ENCODE measurements around the gene LAMA4.
"Not testable (repeated sequence)": the region's sequence is repeated elsewhere in the genome, so short reads cannot be mapped to it uniquely, and the experiment has no call there.

Gene LAMA4

DNA sequence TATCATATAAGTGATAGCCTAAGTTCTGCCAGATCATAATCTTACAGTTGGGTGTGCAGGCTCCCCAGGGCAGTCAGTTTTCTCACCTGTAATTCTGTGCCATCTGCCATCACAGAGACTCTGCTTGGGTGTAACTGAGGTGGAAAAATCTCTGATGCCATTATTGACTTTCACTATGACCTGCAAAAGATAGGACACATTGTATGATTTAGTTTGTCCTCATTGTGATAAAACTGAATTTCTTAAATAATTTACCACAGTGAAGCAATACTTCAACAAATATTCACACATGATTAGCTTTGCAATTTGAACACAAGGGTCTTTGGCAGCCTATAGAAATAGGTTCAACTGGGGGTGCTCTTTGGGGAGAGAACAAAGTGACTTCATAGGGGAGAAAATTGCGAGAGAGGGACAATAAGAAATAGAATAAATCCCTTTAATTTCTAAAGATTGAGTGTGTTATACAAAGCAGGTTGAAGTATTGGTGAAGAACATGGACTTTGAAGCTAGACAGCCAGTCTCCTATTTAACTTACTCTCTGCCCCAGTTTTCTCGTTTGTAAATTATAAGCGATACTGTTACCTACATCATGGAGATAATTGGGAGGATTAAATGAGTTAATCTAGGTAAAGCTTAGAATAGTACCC lies 139.7 kb downstream of the LAMA4 start:
- CTCF ChIA-PET, result no interaction called here
- no peak for TF ChIP-seq TARDBP (IDR thresholded peaks at IDR 0.05)
- TF ChIP-seq FOXM1 (IDR thresholded peaks at IDR 0.05; ENCODE audit: borderline replicate concordance), result no peak
- TF ChIP-seq HDGF (IDR thresholded peaks at IDR 0.05; ENCODE audit: borderline replicate concordance), result no peak
- TF ChIP-seq FOXA1 (IDR thresholded peaks at IDR 0.05), result no peak
- no peak for TF ChIP-seq LEF1 (IDR thresholded peaks at IDR 0.05; ENCODE audit: borderline replicate concordance)
- no peak for TF ChIP-seq FOXK2 (IDR thresholded peaks at IDR 0.05)
- TF ChIP-seq SUZ12 (IDR thresholded peaks at IDR 0.05), result no peak
- no peak for DNase-seq (ENCODE audit: extremely low spot score)
- POLR2A ChIA-PET, result no interaction called here

- ChIA-PET CTCF (no interaction called here), POLR2A (interaction anchor here (1.1 kb wide), 1 partner anchor 27 kb away, joined by 3 read pairs; the partner anchor contains the start of genes FAM229B and TUBE1)
- no peak for DNase-seq (ENCODE audit: extremely low spot score)
- no peak for TF ChIP-seq FOXK2 (IDR thresholded peaks at IDR 0.05)
- TF ChIP-seq CTBP1 (IDR thresholded peaks at IDR 0.05; ENCODE audit: borderline replicate concordance), result no peak
- TF ChIP-seq L3MBTL2 (conservative IDR thresholded peaks at IDR 0.05), result no peak
- TF ChIP-seq TARDBP (IDR thresholded peaks at IDR 0.05), result no peak
- no peak for TF ChIP-seq SP1 (IDR thresholded peaks at IDR 0.05)
- no peak for TF ChIP-seq HDGF (IDR thresholded peaks at IDR 0.05; ENCODE audit: borderline replicate concordance)
- TF ChIP-seq LEF1 (IDR thresholded peaks at IDR 0.05; ENCODE audit: borderline replicate concordance), result no peak
- TF ChIP-seq ELF4 (IDR thresholded peaks at IDR 0.05), result no peak
- TF ChIP-seq NFRKB (IDR thresholded peaks at IDR 0.05), result no peak
- no peak for TF ChIP-seq ZNF384 (IDR thresholded peaks at IDR 0.05)
- TF ChIP-seq SUZ12 (IDR thresholded peaks at IDR 0.05), result no peak
Observed at GRCh38 chr6:112113918-112114317, 140.4 kb downstream of the LAMA4 start.

DNA sequence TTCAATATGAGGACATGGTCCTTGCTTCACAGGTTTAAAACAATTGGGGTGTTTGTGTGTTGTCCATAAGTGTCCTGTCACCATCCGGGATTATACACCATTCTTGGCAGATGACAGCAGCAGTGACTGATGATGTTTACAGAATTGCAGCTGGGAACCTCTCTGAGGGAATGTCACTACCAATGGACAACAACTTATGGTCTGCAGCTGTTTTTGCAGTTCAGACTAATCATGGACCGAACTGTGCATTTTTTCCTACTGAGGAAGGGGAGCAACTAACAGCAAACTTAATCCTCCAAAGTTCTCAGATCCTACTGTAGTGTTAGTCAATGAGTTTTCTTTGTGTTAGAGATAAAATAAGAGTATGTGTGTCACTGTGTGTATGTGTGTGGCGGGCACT lies 140.9 kb downstream of the LAMA4 start:
- POLR2A ChIA-PET, result interaction anchor here (1.1 kb wide), 1 partner anchor 26 kb away, joined by 3 read pairs; the partner anchor contains the start of genes FAM229B and TUBE1
- TF ChIP-seq FOXK2 (IDR thresholded peaks at IDR 0.05), result no peak
- CTCF ChIA-PET, result no interaction called here
- DNase-seq (ENCODE audit: extremely low spot score), result no peak

GRCh38 chr6:112109262-112109661 lies 145.1 kb downstream of the LAMA4 start:
- DNase-seq (ENCODE audit: extremely low spot score), result no peak
- TF ChIP-seq ARNT (IDR thresholded peaks at IDR 0.05), result no peak
- no peak for TF ChIP-seq BHLHE40 (IDR thresholded peaks at IDR 0.05; ENCODE audit: borderline replicate concordance)
- TF ChIP-seq PKNOX1 (IDR thresholded peaks at IDR 0.05), result no peak
- no peak for TF ChIP-seq TARDBP (IDR thresholded peaks at IDR 0.05)
- no peak for TF ChIP-seq L3MBTL2 (conservative IDR thresholded peaks at IDR 0.05)
- no peak for TF ChIP-seq LEF1 (IDR thresholded peaks at IDR 0.05; ENCODE audit: borderline replicate concordance)
- TF ChIP-seq CTBP1 (IDR thresholded peaks at IDR 0.05; ENCODE audit: borderline replicate concordance), result no peak
- no peak for TF ChIP-seq ZNF384 (IDR thresholded peaks at IDR 0.05)
- TF ChIP-seq NFRKB (IDR thresholded peaks at IDR 0.05), result no peak
- TF ChIP-seq ELF4 (IDR thresholded peaks at IDR 0.05), result no peak
- ChIA-PET POLR2A (no interaction called here), CTCF (no interaction called here)

DNA sequence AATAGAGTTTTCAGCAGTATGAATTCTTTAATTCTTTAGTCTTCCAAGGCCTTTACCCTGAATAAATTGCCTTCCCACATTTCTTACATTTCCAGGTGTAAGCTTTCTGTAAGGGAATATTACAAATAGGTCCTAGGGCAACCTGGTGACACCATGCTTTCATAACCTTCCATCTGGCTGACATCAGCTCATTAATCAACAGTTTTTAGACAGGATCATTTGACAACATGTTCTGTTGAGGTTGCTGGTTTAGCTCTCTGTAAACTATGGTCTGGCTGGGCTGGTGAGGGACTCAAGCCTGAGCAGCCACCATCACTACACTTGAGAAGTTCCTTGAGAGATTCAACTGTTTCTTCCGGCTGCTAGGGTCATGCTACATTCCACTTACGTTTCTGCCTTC lies 147.8 kb downstream of the LAMA4 start:
- TF ChIP-seq PKNOX1 (IDR thresholded peaks at IDR 0.05), result no peak
- TF ChIP-seq FOXM1 (IDR thresholded peaks at IDR 0.05; ENCODE audit: borderline replicate concordance), result no peak
- ChIA-PET CTCF (no interaction called here), POLR2A (no interaction called here)
- no peak for DNase-seq (ENCODE audit: extremely low spot score)

DNA sequence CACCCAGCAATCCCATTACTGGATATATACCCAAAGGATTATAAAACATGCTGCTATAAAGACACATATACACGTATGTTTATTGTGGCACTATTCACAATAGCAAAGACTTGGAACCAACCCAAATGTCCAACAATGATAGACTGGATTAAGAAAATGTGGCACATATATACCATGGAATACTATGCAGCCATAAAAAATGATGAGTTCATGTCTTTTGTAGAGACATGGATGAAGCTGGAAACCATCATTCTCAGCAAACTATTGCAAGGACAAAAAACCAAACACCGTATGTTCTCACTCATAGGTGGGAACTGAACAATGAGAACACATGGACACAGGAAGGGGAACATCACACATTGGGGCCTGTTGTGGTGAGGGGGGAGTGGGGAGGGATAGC lies 148.3 kb downstream of the LAMA4 start:
- POLR2A ChIA-PET; CTCF ChIA-PET; DNase-seq (ENCODE audit: extremely low spot score): not testable (repeated sequence)

DNA sequence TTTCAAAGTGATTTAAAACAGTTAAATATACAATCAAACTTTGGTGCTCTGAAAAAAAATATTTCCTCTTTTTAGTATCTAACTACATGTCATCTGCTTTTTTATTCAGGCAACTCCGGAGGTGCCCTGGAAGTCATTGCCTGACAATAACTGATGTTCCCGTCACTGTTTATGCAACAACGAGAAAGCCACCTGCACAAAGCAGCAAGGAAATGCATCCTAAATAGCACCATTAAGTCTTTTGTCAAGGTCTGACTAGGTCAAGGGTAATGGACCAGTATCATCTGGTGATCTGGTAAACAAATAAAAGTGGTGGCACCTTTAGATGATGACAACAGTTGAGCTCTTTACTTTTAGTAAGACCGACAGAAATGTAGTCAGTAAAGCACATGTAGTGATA lies 153.8 kb downstream of the LAMA4 start:
- CTCF ChIA-PET, result no interaction called here
- POLR2A ChIA-PET, result interaction anchor here (1.5 kb wide), 1 partner anchor 13 kb away, joined by 6 read pairs; the partner anchor contains the start of genes FAM229B and TUBE1
- no peak for DNase-seq (ENCODE audit: extremely low spot score)
- no peak for TF ChIP-seq ARNT (IDR thresholded peaks at IDR 0.05)
- no peak for TF ChIP-seq ZNF384 (IDR thresholded peaks at IDR 0.05)
- no peak for TF ChIP-seq LEF1 (IDR thresholded peaks at IDR 0.05; ENCODE audit: borderline replicate concordance)
- no peak for TF ChIP-seq SUZ12 (IDR thresholded peaks at IDR 0.05)
- TF ChIP-seq TARDBP (IDR thresholded peaks at IDR 0.05), result no peak
- no peak for TF ChIP-seq FOXK2 (IDR thresholded peaks at IDR 0.05)
- no peak for TF ChIP-seq CTBP1 (IDR thresholded peaks at IDR 0.05; ENCODE audit: borderline replicate concordance)

- no peak for DNase-seq (ENCODE audit: extremely low spot score)
- ChIA-PET POLR2A (interaction anchor here (1.8 kb wide), 1 partner anchor 10 kb away, joined by 8 read pairs; the partner anchor contains the start of genes FAM229B and TUBE1), CTCF (no interaction called here)
- no peak for TF ChIP-seq ELF4 (IDR thresholded peaks at IDR 0.05)
- no peak for TF ChIP-seq PKNOX1 (IDR thresholded peaks at IDR 0.05)
- TF ChIP-seq L3MBTL2 (conservative IDR thresholded peaks at IDR 0.05), result no peak
- TF ChIP-seq FOXM1 (IDR thresholded peaks at IDR 0.05; ENCODE audit: borderline replicate concordance), result no peak
- no peak for TF ChIP-seq ARNT (IDR thresholded peaks at IDR 0.05)
- no peak for TF ChIP-seq LEF1 (IDR thresholded peaks at IDR 0.05; ENCODE audit: borderline replicate concordance)
- no peak for TF ChIP-seq CTBP1 (IDR thresholded peaks at IDR 0.05; ENCODE audit: borderline replicate concordance)
Observed at GRCh38 chr6:112096901-112097300, 157.5 kb downstream of the LAMA4 start.

All from HEK293T (cell line).